8988T (cell line): ENCODE measurements around the gene SLMAP.
A peak's percentile ranks its signal among the peaks of the same experiment; 100 is the strongest.

Experiments
- DNase-seq: peaks from one replicate; pipeline ENCODE4 v3.0.0; 2011

SLMAP gene

GRCh38 chr3:57972531-57973111 lies 216.5 kb downstream of the SLMAP start:
- no peak for DNase-seq

DNA sequence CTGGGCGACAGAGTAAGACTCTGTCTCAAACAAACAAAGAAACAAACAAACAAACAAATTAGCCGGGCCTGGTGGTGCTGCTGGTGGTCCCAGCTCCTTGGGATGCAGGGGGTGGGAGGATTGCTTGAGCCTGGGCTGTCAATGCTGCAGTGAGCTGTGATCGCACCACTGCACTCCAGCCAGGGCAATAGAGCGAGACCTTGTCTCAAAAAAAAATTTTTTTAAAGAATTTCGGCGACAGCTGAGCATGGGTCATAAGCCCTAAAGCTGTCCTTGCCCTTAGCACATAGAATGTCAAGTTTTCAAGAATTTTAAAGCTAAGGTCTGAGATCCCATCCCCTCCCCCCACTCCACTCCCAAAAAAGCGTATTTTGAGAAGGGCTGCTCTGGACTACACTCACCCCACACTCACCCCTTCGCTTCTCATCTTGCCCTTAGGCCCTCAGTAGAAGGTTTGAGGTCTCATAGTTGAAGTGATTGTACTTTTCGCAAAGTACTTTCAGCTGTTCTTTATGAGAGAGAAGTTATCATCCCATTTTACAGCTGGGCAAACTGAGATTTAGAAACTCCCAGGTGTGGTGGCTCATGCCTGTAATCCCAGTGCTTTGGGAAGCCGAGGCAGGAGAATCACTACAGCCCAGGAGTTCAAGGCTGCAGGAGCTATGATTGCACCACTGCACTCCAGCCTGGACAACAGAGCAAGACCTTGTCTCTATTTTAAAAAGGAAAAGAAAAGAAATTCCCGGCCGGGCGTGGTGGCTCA lies 217.8 kb downstream of the SLMAP start:
- no peak for DNase-seq

DNA sequence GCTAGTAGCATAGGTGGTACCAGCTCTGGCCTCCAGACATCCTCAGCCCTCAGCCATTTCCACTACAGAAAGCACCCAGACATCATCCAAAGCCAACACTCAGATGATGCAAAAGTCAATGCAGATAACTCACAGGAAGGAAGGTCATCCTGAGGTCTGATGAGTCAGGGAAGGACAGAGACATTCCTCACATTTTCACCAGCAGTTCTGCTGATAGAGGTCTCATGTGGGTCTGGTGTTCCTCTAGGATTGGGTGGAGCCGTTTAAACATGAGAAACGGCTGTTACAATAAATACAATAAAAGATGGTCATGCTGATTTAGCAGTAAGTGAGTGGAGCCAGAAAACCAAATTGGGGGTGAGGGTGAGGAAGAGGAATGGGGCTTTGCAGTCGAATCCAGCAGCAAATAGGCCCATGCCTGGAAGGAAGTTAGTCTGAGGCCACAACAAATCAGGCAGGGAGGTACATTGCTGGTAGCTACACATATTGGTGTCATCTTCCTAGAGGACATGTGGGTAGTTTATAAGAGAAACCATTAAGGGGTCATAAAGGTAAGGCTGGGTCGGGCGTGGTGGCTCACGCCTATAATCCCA lies 218.8 kb downstream of the SLMAP start:
- DNase-seq = peak; percentile 61

GRCh38 chr3:57977818-57978235 lies 221.7 kb downstream of the SLMAP start:
- no peak for DNase-seq

DNA sequence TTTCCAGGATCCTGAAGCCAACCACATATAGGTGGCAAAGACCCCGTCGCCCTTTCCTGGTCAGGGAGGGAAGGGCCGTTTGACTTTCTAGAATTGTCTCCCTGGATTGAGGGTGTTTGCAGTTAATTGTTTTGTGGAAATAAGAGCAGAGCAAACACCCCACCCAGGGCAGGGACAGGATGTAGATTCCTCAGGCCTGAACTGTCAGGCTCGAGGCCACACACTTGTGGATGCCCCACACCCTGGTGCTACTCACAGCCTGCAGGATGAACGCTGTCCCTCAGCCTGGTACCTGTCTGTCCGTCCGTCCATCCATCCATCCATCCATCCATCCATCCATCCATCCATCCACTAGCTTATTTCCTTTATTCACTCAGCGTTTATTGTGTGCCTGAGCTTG lies 222.2 kb downstream of the SLMAP start:
- DNase-seq = no peak
